HCT116 (cell line): ENCODE data around the gene RNU7-1.

Source experiments
- CTCF ChIP-seq, 3 experiments: fragments of 200-600 bp in 1 of 3; sonication (generic) in 1 of 3; IDR thresholded peaks in 2 of 3; conservative IDR thresholded peaks in 1 of 3; 2 replicates each; pipeline ENCODE4 v1.5.1; 2012 to 2017; ENCODE audit warnings: low read depth in 2 of 3, low read length in 2 of 3, antibody characterized with exemption in 1 of 3, borderline replicate concordance in 1 of 3, control low read depth in 1 of 3, mild to moderate bottlenecking in 1 of 3, mixed read lengths in 1 of 3, mixed run types in 1 of 3, moderate library complexity in 1 of 3; ENCODE audit not compliant: insufficient read depth in 1 of 3
- EZH2 ChIP-seq: fragments of 200-600 bp; sonication (generic); IDR thresholded peaks from 2 replicates; pipeline ENCODE4 v1.6.1; 2017; ENCODE audit warnings: antibody characterized with exemption, mixed run types
- MAX ChIP-seq: IDR thresholded peaks from 2 replicates; pipeline ENCODE4 v1.6.1; 2012
- POLR2A ChIP-seq: IDR thresholded peaks from 2 replicates; pipeline ENCODE4 v1.7.0; 2011; ENCODE audit warnings: borderline replicate concordance; ENCODE audit not compliant: insufficient read depth, insufficient read length; ENCODE audit errors: extremely low read depth
- POLR2AphosphoS5 ChIP-seq: IDR thresholded peaks from 2 replicates; pipeline ENCODE4 v1.6.1; 2011; ENCODE audit warnings: mild to moderate bottlenecking, low read depth, low read length, moderate library complexity
- SP1 ChIP-seq: IDR thresholded peaks from 2 replicates; pipeline ENCODE4 v1.6.1; 2012; ENCODE audit warnings: low read depth
- YY1 ChIP-seq: IDR thresholded peaks from 2 replicates; pipeline ENCODE4 v1.6.1; 2011; ENCODE audit warnings: low read length, low read depth, moderate library complexity, mild to moderate bottlenecking; ENCODE audit not compliant: insufficient replicate concordance; ENCODE audit errors: extremely low read depth
- ZNF274 ChIP-seq: fragments of 200-500 bp; sonication (Bioruptor generic); IDR thresholded peaks from 2 replicates; pipeline ENCODE4 v1.6.1; 2014; ENCODE audit warnings: mild to moderate bottlenecking, low read depth, low read length, inconsistent platforms

GRCh38 chr12:6947615-6948014 is 4.0 kb downstream of the RNU7-1 start:
- TF ChIP-seq POLR2AphosphoS5 (no peak), CTCF (IDR thresholded peaks at IDR 0.05 in 2 of 3, conservative IDR thresholded peaks at IDR 0.05 in 1 of 3; ENCODE audit: borderline replicate concordance in 1 of 3, insufficient read depth in 1 of 3, low read depth in 2 of 3, low read length in 2 of 3) (no peak), YY1 (no peak), POLR2A (no peak), ZNF274 (no peak), EZH2 (no peak), SP1 (no peak), MAX (no peak)
